Transverse colon (tissue), 4 donors: ENCODE data around the gene AP1S3. TPM values are rescaled to one million over a fixed set of nuclear protein-coding genes. Genes with fewer than 3 reads are reported as not detected.

ENCODE experiments used
- DNase-seq: peaks from one replicate; pipeline ENCODE4 v3.0.0-alpha.2; 2019
- H3K27ac ChIP-seq, 4 donors: fragments of 200-600 bp; sonication (generic); 2 replicates each; pipeline ENCODE4 v1.5.1; 2016 to 2018; ENCODE audit warnings: inconsistent platforms in 4 of 4
- H3K27me3 ChIP-seq: fragments of 200-600 bp; sonication (generic); 2 replicates; pipeline ENCODE4 v1.5.1; 2017; ENCODE audit warnings: inconsistent platforms
- H3K36me3 ChIP-seq, 4 donors: fragments of 200-600 bp; sonication (generic); 2 replicates each; pipeline ENCODE4 v1.5.1; 2017 to 2019; ENCODE audit warnings: inconsistent platforms in 4 of 4
- H3K4me1 ChIP-seq, 4 donors: fragments of 200-600 bp; sonication (generic); 2 replicates each; pipeline ENCODE4 v1.5.1; 2017 to 2020; ENCODE audit warnings: inconsistent platforms in 4 of 4
- H3K4me3 ChIP-seq, 4 donors: fragments of 200-600 bp; sonication (generic); 1 replicate in 1 of 4; 2 replicates in 3 of 4; pipeline versions ENCODE4 v1.5.1 to v1.6.1; 2017 to 2019; ENCODE audit warnings: inconsistent platforms in 4 of 4
- H3K9me3 ChIP-seq, 2 donors: fragments of 200-600 bp; sonication (generic); 2 replicates each; pipeline ENCODE4 v1.5.1; 2017 to 2019; ENCODE audit warnings: inconsistent platforms in 2 of 2
- CTCF ChIP-seq, 5 experiments: fragments of 200-600 bp in 3 of 5; fragments of 450-650 bp in 2 of 5; sonication (generic) in 3 of 5; IDR thresholded peaks; 1 replicate in 2 of 5; 2 replicates in 3 of 5; pipeline ENCODE4 v1.5.1; 2016 to 2017; ENCODE audit warnings: antibody characterized with exemption in 5 of 5, inconsistent platforms in 3 of 5, mild to moderate bottlenecking in 2 of 5, moderate library complexity in 1 of 5
- EP300 ChIP-seq: sonication (generic); formaldehyde crosslinking; IDR thresholded peaks from one replicate; pipeline ENCODE4 v1.6.1; 2017; ENCODE audit warnings: antibody characterized with exemption, low read depth
- POLR2A ChIP-seq: fragments of 450-650 bp; IDR thresholded peaks from one replicate; pipeline ENCODE4 v1.6.1; 2016; ENCODE audit warnings: antibody characterized with exemption, mild to moderate bottlenecking, moderate library complexity
- POLR2AphosphoS5 ChIP-seq, 3 donors: sonication (generic); formaldehyde crosslinking; IDR thresholded peaks; one replicate each; pipeline ENCODE4 v1.6.1; 2016; ENCODE audit warnings: antibody characterized with exemption in 3 of 3
- WGBS, 2 donors: methylation state at CpG; one replicate each; pipeline ENCODE4 v1.1.5; 2018; ENCODE audit warnings: low coverage in 1 of 2; 5-methylcytosine and 5-hydroxymethylcytosine counted together
- in situ Hi-C, 4 donors: fragments of 200-750 bp; cut with MboI; loops; one replicate each; pipeline versions ENCODE4 v1.15.0 to v1.15.1; 2017; ENCODE audit warnings: low sequenced_read_pairs in 3 of 4, low pct_ligation_motif_present in 1 of 4, low pct_unique_long_range_greater_than_20kb in 1 of 4
- intact Hi-C: fragments of 100-400 bp; cut with DNase I; formaldehyde crosslinking; loops from one replicate; pipeline ENCODE4 v1.15.1; 2023; ENCODE audit warnings: low total_unique reads
- total RNA-seq, 4 donors: library from RNA; depleted of rRNA; stranded (reverse); fragments of >200 nt; gene quantifications; one replicate each; pipeline ENCODE4 v1.1.0, GENCODE V29; 2016

AP1S3 gene
- total RNA-seq, 4 donors from 2014 or later: 2.3 to 6.7 (median 3.0) TPM; not detected in 1

- no peak for TF ChIP-seq POLR2A
- TF ChIP-seq EP300: no peak
- no peak for TF ChIP-seq POLR2AphosphoS5 (IDR thresholded peaks at IDR 0.05)
- no peak for TF ChIP-seq CTCF (IDR thresholded peaks at IDR 0.05)
- Histone ChIP-seq H3K9me3 (no peaks in the 10 kb centered on the region), H3K4me3 (no peak overlapping the region), H3K36me3 (no peaks in the 10 kb centered on the region), H3K27me3 (no peaks in the 10 kb centered on the region), H3K4me1 (no peaks in the 10 kb centered on the region), H3K27ac (no peak overlapping the region)
- 75% methylated on average over 1 of the region's 1 CpG; no CpG with 5 or more reads in 1 of the 2 donors for WGBS, 2 donors
- in situ Hi-C loops: no loop called here
- intact Hi-C loops: no loop called here
- DNase-seq: no peak
Measured at GRCh38 chr2:223751012-223751411, 86.4 kb downstream of the AP1S3 start.

- Histone ChIP-seq H3K4me1 (no peaks in the 10 kb centered on the region), H3K4me3 (no peak overlapping the region), H3K27me3 (no peaks in the 10 kb centered on the region), H3K36me3 (no peaks in the 10 kb centered on the region), H3K27ac (no peak overlapping the region), H3K9me3 (no peaks in the 10 kb centered on the region)
- intact Hi-C loops (no loop called here), in situ Hi-C loops (no loop called here)
- no peak for TF ChIP-seq EP300
- no peak for TF ChIP-seq POLR2A
- TF ChIP-seq POLR2AphosphoS5 (IDR thresholded peaks at IDR 0.05): no peak
- TF ChIP-seq CTCF (IDR thresholded peaks at IDR 0.05): no peak
- DNase-seq: no peak
- 37 to 38% methylated on average over 2 of the region's 2 CpGs for WGBS, 2 donors
Measured at GRCh38 chr2:223747392-223748042, 89.9 kb downstream of the AP1S3 start.

GRCh38 chr2:223746611-223747010 lies 90.8 kb downstream of the AP1S3 start:
- DNase-seq: no peak
- H3K27ac ChIP-seq: no peak overlapping the region
- no peaks in the 10 kb centered on the region for H3K27me3 ChIP-seq
- 100% methylated on average over 1 to 2 of the region's 2 CpGs for WGBS, 2 donors
- intact Hi-C loops (no loop called here), in situ Hi-C loops (no loop called here)
- H3K36me3 ChIP-seq: no peaks in the 10 kb centered on the region
- TF ChIP-seq EP300 (no peak), POLR2A (no peak), POLR2AphosphoS5 (IDR thresholded peaks at IDR 0.05) (no peak), CTCF (IDR thresholded peaks at IDR 0.05) (no peak)
- no peaks in the 10 kb centered on the region for H3K4me1 ChIP-seq
- no peak overlapping the region for H3K4me3 ChIP-seq
- H3K9me3 ChIP-seq: no peaks in the 10 kb centered on the region

- H3K4me3 ChIP-seq: no peak overlapping the region
- WGBS, 2 donors: 86% methylated on average over 3 of the region's 3 CpGs; no CpG with 5 or more reads in 1 of the 2 donors
- DNase-seq: no peak
- in situ Hi-C loops (no loop called here), intact Hi-C loops (no loop called here)
- H3K27ac ChIP-seq: no peak overlapping the region
- H3K36me3 ChIP-seq: no peaks in the 10 kb centered on the region
- no peaks in the 10 kb centered on the region for H3K4me1 ChIP-seq
- H3K9me3 ChIP-seq: no peaks in the 10 kb centered on the region
- H3K27me3 ChIP-seq: no peaks in the 10 kb centered on the region
- no peak for TF ChIP-seq EP300
- TF ChIP-seq CTCF (IDR thresholded peaks at IDR 0.05): no peak
- no peak for TF ChIP-seq POLR2AphosphoS5 (IDR thresholded peaks at IDR 0.05)
- no peak for TF ChIP-seq POLR2A
Measured at GRCh38 chr2:223744580-223744979, 92.8 kb downstream of the AP1S3 start.
